Testis (tissue), 2 donors: ENCODE results near the gene DYRK1A.

Experiments used
- CTCF ChIP-seq, 3 experiments: fragments of 450-650 bp in 2 of 3; fragments of 200-600 bp in 1 of 3; sonication (generic) in 1 of 3; IDR thresholded peaks; one replicate each; pipeline ENCODE4 v1.5.1; 2016 to 2019; ENCODE audit warnings: antibody characterized with exemption in 3 of 3, mild to moderate bottlenecking in 2 of 3, moderate library complexity in 1 of 3
- POLR2A ChIP-seq: fragments of 450-650 bp; IDR thresholded peaks from one replicate; pipeline ENCODE4 v1.6.1; 2017; ENCODE audit warnings: antibody characterized with exemption, mild to moderate bottlenecking, moderate library complexity

- TF ChIP-seq CTCF (IDR thresholded peaks at IDR 0.05) (no peak), POLR2A (no peak)
Measured at GRCh38 chr21:37393030-37393429, 26.5 kb downstream of the DYRK1A start.
